Measurements from ENCODE around the gene RACGAP1.

DNA sequence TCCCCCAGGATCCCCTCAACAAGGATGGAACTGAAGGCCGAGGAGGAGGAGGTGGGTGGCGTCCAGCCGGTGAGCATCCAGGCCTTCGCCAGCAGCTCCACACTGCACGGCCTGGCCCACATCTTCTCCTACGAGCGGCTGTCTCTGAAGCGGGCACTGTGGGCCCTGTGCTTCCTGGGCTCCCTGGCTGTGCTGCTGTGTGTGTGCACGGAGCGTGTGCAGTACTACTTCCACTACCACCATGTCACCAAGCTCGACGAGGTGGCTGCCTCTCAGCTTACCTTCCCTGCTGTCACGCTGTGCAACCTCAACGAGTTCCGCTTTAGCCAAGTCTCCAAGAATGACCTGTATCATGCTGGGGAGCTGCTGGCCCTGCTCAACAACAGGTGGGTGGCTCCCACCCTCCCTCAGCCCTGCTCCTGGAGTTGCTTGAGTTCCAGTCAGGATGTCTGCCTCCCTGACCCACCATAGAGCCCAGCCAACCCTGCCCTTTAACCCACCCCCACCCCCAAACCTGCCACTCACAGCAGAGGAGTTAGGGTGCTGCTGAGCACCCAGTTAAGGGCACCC lies 33.5 kb upstream of the RACGAP1 start:
- TF ChIP-seq, protein P1, sequence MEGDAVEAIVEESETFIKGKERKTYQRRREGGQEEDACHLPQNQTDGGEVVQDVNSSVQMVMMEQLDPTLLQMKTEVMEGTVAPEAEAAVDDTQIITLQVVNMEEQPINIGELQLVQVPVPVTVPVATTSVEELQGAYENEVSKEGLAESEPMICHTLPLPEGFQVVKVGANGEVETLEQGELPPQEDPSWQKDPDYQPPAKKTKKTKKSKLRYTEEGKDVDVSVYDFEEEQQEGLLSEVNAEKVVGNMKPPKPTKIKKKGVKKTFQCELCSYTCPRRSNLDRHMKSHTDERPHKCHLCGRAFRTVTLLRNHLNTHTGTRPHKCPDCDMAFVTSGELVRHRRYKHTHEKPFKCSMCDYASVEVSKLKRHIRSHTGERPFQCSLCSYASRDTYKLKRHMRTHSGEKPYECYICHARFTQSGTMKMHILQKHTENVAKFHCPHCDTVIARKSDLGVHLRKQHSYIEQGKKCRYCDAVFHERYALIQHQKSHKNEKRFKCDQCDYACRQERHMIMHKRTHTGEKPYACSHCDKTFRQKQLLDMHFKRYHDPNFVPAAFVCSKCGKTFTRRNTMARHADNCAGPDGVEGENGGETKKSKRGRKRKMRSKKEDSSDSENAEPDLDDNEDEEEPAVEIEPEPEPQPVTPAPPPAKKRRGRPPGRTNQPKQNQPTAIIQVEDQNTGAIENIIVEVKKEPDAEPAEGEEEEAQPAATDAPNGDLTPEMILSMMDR (IDR thresholded peaks at IDR 0.05) = no peak
- TF ChIP-seq POLR2A (IDR thresholded peaks at IDR 0.05) = no peak
